ENCODE data around the gene MYCN. TPM values are rescaled to one million over a fixed set of nuclear protein-coding genes. Genes with fewer than 3 reads are reported as not detected.

The MYCN gene
- total and polyA plus RNA-seq, 2 of the 8 experiments (the other 6 are each of a cell fraction or from before 2014, with no cell fraction given): 87.8 to 137 TPM

- FAIRE-seq: no peak
- TF ChIP-seq JUN (IDR thresholded peaks at IDR 0.05; ENCODE audit: low read depth, low read length): no peak
- no peak for TF ChIP-seq SAP30 (IDR thresholded peaks at IDR 0.05; ENCODE audit: insufficient read depth, insufficient replicate concordance, low read length)
- no peak for TF ChIP-seq YY1 (IDR thresholded peaks at IDR 0.05; ENCODE audit: low read depth, low read length)
- TF ChIP-seq GABPA (IDR thresholded peaks at IDR 0.05; ENCODE audit: borderline replicate concordance, insufficient read depth, low read length): no peak
- no peak for TF ChIP-seq CBX5 (IDR thresholded peaks at IDR 0.05; ENCODE audit: low read depth, low read length)
- TF ChIP-seq POU5F1 (IDR thresholded peaks at IDR 0.05; ENCODE audit: low read depth, low read length): no peak
- no peak for TF ChIP-seq SRF (IDR thresholded peaks at IDR 0.05; ENCODE audit: low read depth, low read length)
- TF ChIP-seq TCF12 (IDR thresholded peaks at IDR 0.05; ENCODE audit: low read depth, low read length): no peak
- no peak for TF ChIP-seq HDAC2 (IDR thresholded peaks at IDR 0.05; ENCODE audit: borderline replicate concordance in 1 of 2, low read depth in 2 of 2, low read length in 2 of 2)
- TF ChIP-seq SP1 (IDR thresholded peaks at IDR 0.05; ENCODE audit: low read depth, low read length): no peak
- no peak for TF ChIP-seq KDM5A (IDR thresholded peaks at IDR 0.05; ENCODE audit: low read length)
These were observed 10.0 kb downstream of the MYCN start for GRCh38 chr2:15950088-15950952.

More at GRCh38 chr2:15950088-15950952, 10.0 kb downstream of the MYCN start:
- Histone ChIP-seq H3K79me2 (ENCODE audit: control insufficient read depth in 1 of 2, insufficient read depth in 2 of 2, low read length in 2 of 2) (peaks cover 4 to 25% of the 10 kb centered on the region in 2 experiments; a peak in 3 of 4 replicates), H2BK12ac (ENCODE audit: low read depth, low read length) (no peak overlapping the region), H2AFZ (ENCODE audit: low read length) (no peak overlapping the region), H2BK20ac (ENCODE audit: low read length) (no peak overlapping the region), H4K5ac (ENCODE audit: insufficient read length, low read depth, low read length) (no peak overlapping the region), H3K36me3 (ENCODE audit: control insufficient read depth in 2 of 4, insufficient read depth in 4 of 4, low read length in 3 of 4) (peaks cover 12 to 30% (median 21%) of the 10 kb centered on the region in 4 experiments), H3K23me2 (ENCODE audit: low read depth, low read length) (no peaks in the 10 kb centered on the region), H3K4me3 (ENCODE audit: extremely low read depth in 1 of 4, insufficient read depth in 2 of 4, low read depth in 3 of 4, low read length in 4 of 4) (no peak overlapping the region), H2BK5ac (ENCODE audit: low read depth, low read length) (no peak overlapping the region), H3K18ac (ENCODE audit: extremely low read depth, low read length) (0 out of 2 replicates have a peak overlapping the region, but pooled peaks have one; percentile 14), H2AK5ac (ENCODE audit: low read depth, low read length) (peak overlapping the region; percentile 95; the same call in 1 of the 2 replicates), H3K79me1 (ENCODE audit: low read depth, low read length) (peaks cover 3% of the 10 kb centered on the region), H4K8ac (ENCODE audit: extremely low read depth, insufficient read depth, low read length) (no peak overlapping the region), H3K4ac (replicated peaks; ENCODE audit: insufficient read length, low read depth, low read length) (peak overlapping the region; percentile 57), H3K27ac (ENCODE audit: low read depth, low read length) (no peak overlapping the region), H4K20me1 (replicated peaks in 1 of 2; ENCODE audit: control insufficient read depth in 1 of 2, insufficient read depth in 2 of 2, low read length in 2 of 2) (peaks cover 12 to 18% of the 10 kb centered on the region in 2 experiments), H2BK15ac (ENCODE audit: low read length) (0 out of 2 replicates have a peak overlapping the region, but pooled peaks have one; percentile 77), H3K9ac (replicated peaks in 1 of 4; ENCODE audit: extremely low read depth in 1 of 4, low read depth in 3 of 4, low read length in 3 of 4) (no peak overlapping the region), H3K9me3 (ENCODE audit: insufficient read depth in 2 of 2, low read depth in 1 of 2, low read length in 1 of 2) (no peaks in the 10 kb centered on the region), H3K4me1 (replicated peaks in 1 of 4; ENCODE audit: control insufficient read depth in 3 of 4, insufficient read depth in 4 of 4, low read length in 3 of 4) (peaks cover 0 to 7% (median 4%) of the 10 kb centered on the region in 4 experiments; a peak in 3 of 7 replicates), H3K56ac (replicated peaks; ENCODE audit: insufficient read length, low read depth, low read length) (no peak overlapping the region), H2BK120ac (replicated peaks; ENCODE audit: low read depth, low read length) (no peak overlapping the region), H4K91ac (replicated peaks; ENCODE audit: insufficient read length, low read length) (no peak overlapping the region), H3K27me3 (replicated peaks in 1 of 4; ENCODE audit: control insufficient read depth in 3 of 4, extremely low read depth in 1 of 4, insufficient read depth in 3 of 4, low read length in 3 of 4) (no peaks in the 10 kb centered on the region), H3K23ac (ENCODE audit: insufficient read length) (no peak overlapping the region), H3K14ac (ENCODE audit: insufficient read length) (no peak overlapping the region), H3K4me2 (ENCODE audit: insufficient read depth in 1 of 2, low read depth in 2 of 2, low read length in 2 of 2) (no peak overlapping the region)
- POLR2A ChIA-PET (ENCODE audit: partially characterized antibody): interaction anchor here (1.3 to 2.0 kb wide), 3 partner anchors 9 to 23 kb away, joined by 3 to 8 read pairs (median 5); partner anchors contain the start of gene MYCN
- 91% methylated on average over 5 of the region's 5 CpGs; no CpG with 5 or more reads in 1 of the 2 experiments for WGBS, 2 experiments (ENCODE audit: extremely low coverage in 1 of 2, insufficient coverage in 1 of 2, insufficient read length in 1 of 2, insufficient replicate concordance in 2 of 2, low coverage in 1 of 2, low lambda C conversion rate in 2 of 2, missing lambda C conversion rate in 1 of 2)
- DNase-seq (ENCODE audit: low read depth in 1 of 2, low spot score in 2 of 2): no peak
- CTCF ChIA-PET (ENCODE audit: partially characterized antibody): interaction anchor here (1.2 to 3.0 kb wide), 6 partner anchors 11 to 269 kb away, joined by 3 to 12 read pairs (median 6); partner anchors contain the start of gene MYCN
